HG02571 (cell line): ENCODE measurements around the gene SLC19A2.

Experiments
- ATAC-seq: cut with Tn5 transposase; IDR thresholded peaks from one replicate; pipeline ENCODE4 v1.9.1; 2021; ENCODE audit warnings: mild to moderate bottlenecking, moderate library complexity; ENCODE audit not compliant: unreplicated experiment

The SLC19A2 gene

DNA sequence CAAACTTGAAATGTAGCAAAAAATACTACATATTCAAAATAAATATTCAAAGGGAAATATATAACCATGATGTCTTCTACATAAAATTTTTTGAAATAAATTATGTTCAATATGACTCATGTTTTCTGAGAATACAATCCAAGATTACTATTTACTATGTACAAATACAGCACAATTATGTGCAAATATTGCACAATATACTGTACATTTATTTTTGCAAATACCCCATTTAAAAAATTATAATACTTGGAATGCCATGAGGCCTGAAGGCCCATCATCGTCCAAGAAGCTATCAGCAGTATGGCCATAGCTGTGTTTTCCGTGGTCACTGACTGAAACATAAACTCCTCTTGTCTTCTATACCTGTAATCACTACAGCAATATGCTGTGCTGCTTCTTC lies 70.8 kb downstream of the SLC19A2 start:
- no peak for ATAC-seq
